Motor neuron (in vitro differentiated cells): ENCODE measurements around the gene TGFBR3. TPM values are rescaled to one million over a fixed set of nuclear protein-coding genes. Genes with fewer than 3 reads are reported as not detected.
"Not testable (repeated sequence)": the region's sequence is repeated elsewhere in the genome, so short reads cannot be mapped to it uniquely, and the experiment has no call there.

Experiments used
- ATAC-seq, 8 experiments: fragments of 200-7000 bp; cut with Tn5 transposase; replicated peaks in 6 of 8; 2 replicates each; pipeline ENCODE4 v1.8.0; 2021; ENCODE audit warnings: mild to moderate bottlenecking in 8 of 8, moderate library complexity in 8 of 8
- H3K27ac ChIP-seq, 2 donors: fragments of 250-450 bp; sonication (Bioruptor Pico); 2 replicates each; pipeline ENCODE4 v1.9.0; 2021; ENCODE audit warnings: antibody characterized with exemption in 2 of 2, mild to moderate bottlenecking in 2 of 2, moderate library complexity in 1 of 2
- H3K4me1 ChIP-seq, 2 donors: fragments of 250-450 bp; sonication (Bioruptor Pico); replicated peaks in 1 of 2; 2 replicates each; pipeline ENCODE4 v1.6.1; 2021; ENCODE audit warnings: antibody characterized with exemption in 2 of 2, mild to moderate bottlenecking in 2 of 2, moderate library complexity in 1 of 2
- H3K4me3 ChIP-seq, 5 donors: fragments of 250-450 bp; sonication (Bioruptor Pico); 2 replicates each; pipeline ENCODE4 v1.9.0; 2021; ENCODE audit warnings: antibody characterized with exemption in 5 of 5, mild to moderate bottlenecking in 5 of 5, moderate library complexity in 4 of 5
- WGBS, 10 experiments: fragments of 450-650 bp; shearing (Covaris generic); methylation state at CpG; one replicate each; pipeline ENCODE4 v1.0.0; 2022; 5-methylcytosine and 5-hydroxymethylcytosine counted together
- in situ Hi-C, 9 experiments: fragments of 400-800 bp; cut with MboI; loops; one replicate each; pipeline ENCODE4 v1.15.0; 2021; ENCODE audit warnings: low sequenced_read_pairs in 9 of 9, low pct_unique_long_range_greater_than_20kb in 2 of 9; ENCODE audit not compliant: unreplicated experiment in 9 of 9
- total RNA-seq, 8 experiments: library from RNA; unstranded; fragments of 300-600 nt; gene quantifications; 2 replicates each; pipeline versions ENCODE4 v1.2.3 to v1.2.4, GENCODE V29; 2022

Gene TGFBR3
- total RNA-seq, 8 experiments from 2014 or later: 3.5 to 57.8 (median 9.0) TPM

- in situ Hi-C loops: no loop called here
- Histone ChIP-seq H3K4me1 (no peaks in the 10 kb centered on the region), H3K4me3 (no peak overlapping the region), H3K27ac (no peak overlapping the region)
- WGBS, 10 experiments: 0 to 56% (median 33%) methylated on average over 1 of the region's 1 CpG; no CpG with 5 or more reads in 7 of the 10 experiments
- ATAC-seq: no peak
Observed at GRCh38 chr1:91856996-91857395, 29.0 kb downstream of the TGFBR3 start.

GRCh38 chr1:91854852-91855534, 31.0 kb downstream of the TGFBR3 start:
- Histone ChIP-seq H3K4me1 (peaks cover 0 to 5% of the 10 kb centered on the region in 2 donors), H3K27ac (no peak overlapping the region), H3K4me3 (no peak overlapping the region)
- in situ Hi-C loops: no loop called here
- 40 to 88% (median 66%) methylated on average over 1 to 3 of the region's 3 CpGs; no CpG with 5 or more reads in 3 of the 10 experiments for WGBS, 10 experiments
- no peak for ATAC-seq

- H3K4me1 ChIP-seq: peaks cover 0 to 5% of the 10 kb centered on the region in 2 donors
- ATAC-seq: no peak
- no peak overlapping the region for H3K4me3 ChIP-seq
- H3K27ac ChIP-seq: no peak overlapping the region
- WGBS, 10 experiments: 43 to 100% (median 95%) methylated on average over 1 to 7 of the region's 7 CpGs
- in situ Hi-C loops: no loop called here
Observed at GRCh38 chr1:91853397-91853796, 32.6 kb downstream of the TGFBR3 start.

GRCh38 chr1:91852011-91852410, 33.9 kb downstream of the TGFBR3 start:
- H3K4me3 ChIP-seq, in situ Hi-C loops, H3K27ac ChIP-seq, H3K4me1 ChIP-seq, ATAC-seq: not testable (repeated sequence)
- WGBS, 10 experiments: 90 to 100% (median 98%) methylated on average over 2 to 4 of the region's 5 CpGs; no CpG with 5 or more reads in 4 of the 10 experiments

- Histone ChIP-seq H3K27ac (no peak overlapping the region), H3K4me3 (no peak overlapping the region), H3K4me1 (peaks cover 0 to 5% of the 10 kb centered on the region in 2 donors)
- 17 to 87% (median 75%) methylated on average over 3 to 13 of the region's 13 CpGs; no CpG with 5 or more reads in 2 of the 10 experiments for WGBS, 10 experiments
- in situ Hi-C loops: no loop called here
- ATAC-seq: peak; percentile 43 to 99 (median 84)
Observed at GRCh38 chr1:91851130-91852010, 34.6 kb downstream of the TGFBR3 start.

GRCh38 chr1:91850708-91851107, 35.2 kb downstream of the TGFBR3 start:
- 71 to 100% (median 86%) methylated on average over 1 of the region's 1 CpG; no CpG with 5 or more reads in 3 of the 10 experiments for WGBS, 10 experiments
- no peak for ATAC-seq
- Histone ChIP-seq H3K27ac (no peak overlapping the region), H3K4me3 (no peak overlapping the region), H3K4me1 (peaks cover 0 to 9% of the 10 kb centered on the region in 2 donors)
- in situ Hi-C loops: no loop called here

GRCh38 chr1:91847851-91848250, 38.1 kb downstream of the TGFBR3 start:
- in situ Hi-C loops: no loop called here
- H3K4me3 ChIP-seq: no peak overlapping the region
- ATAC-seq: no peak
- WGBS, 10 experiments: 33 to 95% (median 76%) methylated on average over 1 to 2 of the region's 2 CpGs; no CpG with 5 or more reads in 2 of the 10 experiments
- no peak overlapping the region for H3K27ac ChIP-seq
- peaks cover 0 to 16% of the 10 kb centered on the region in 2 donors for H3K4me1 ChIP-seq

GRCh38 chr1:91846639-91847013, 39.3 kb downstream of the TGFBR3 start:
- H3K4me3 ChIP-seq: no peak overlapping the region
- peaks cover 0 to 16% of the 10 kb centered on the region in 2 donors for H3K4me1 ChIP-seq
- ATAC-seq: no peak
- 54 to 96% (median 83%) methylated on average over 1 to 2 of the region's 2 CpGs; no CpG with 5 or more reads in 1 of the 10 experiments for WGBS, 10 experiments
- in situ Hi-C loops: no loop called here
- no peak overlapping the region for H3K27ac ChIP-seq

GRCh38 chr1:91846007-91846638, 39.8 kb downstream of the TGFBR3 start:
- in situ Hi-C loops: no loop called here
- no peak overlapping the region for H3K27ac ChIP-seq
- H3K4me3 ChIP-seq: no peak overlapping the region
- peaks cover 0 to 12% of the 10 kb centered on the region in 2 donors for H3K4me1 ChIP-seq
- 25 to 63% (median 45%) methylated on average over 2 to 6 of the region's 6 CpGs for WGBS, 10 experiments
- ATAC-seq: peak in 6 of 8 experiments; percentile 65 to 89 (median 82)

GRCh38 chr1:91844862-91845528, 41.0 kb downstream of the TGFBR3 start:
- WGBS, 10 experiments: 14 to 95% (median 85%) methylated on average over 1 to 6 of the region's 6 CpGs
- peak in 4 of 8 experiments; percentile 43 to 91 (median 82) for ATAC-seq
- Histone ChIP-seq H3K27ac (no peak overlapping the region), H3K4me3 (no peak overlapping the region), H3K4me1 (peaks cover 0 to 11% of the 10 kb centered on the region in 2 donors)
- in situ Hi-C loops: no loop called here

GRCh38 chr1:91843843-91844242, 42.1 kb downstream of the TGFBR3 start:
- ATAC-seq: no peak
- WGBS, 10 experiments: 70 to 100% (median 96%) methylated on average over 2 to 3 of the region's 3 CpGs; no CpG with 5 or more reads in 2 of the 10 experiments
- in situ Hi-C loops: no loop called here
- Histone ChIP-seq H3K27ac (no peak overlapping the region), H3K4me1 (peaks cover 0 to 11% of the 10 kb centered on the region in 2 donors), H3K4me3 (no peak overlapping the region)

- no peak for ATAC-seq
- Histone ChIP-seq H3K4me3 (no peak overlapping the region), H3K4me1 (peaks cover 0 to 11% of the 10 kb centered on the region in 2 donors), H3K27ac (no peak overlapping the region)
- in situ Hi-C loops: no loop called here
Observed at GRCh38 chr1:91842563-91842962, 43.4 kb downstream of the TGFBR3 start.
